K562 (cell line): ENCODE measurements around the gene FRMPD2. TPM values are rescaled to one million over a fixed set of nuclear protein-coding genes. Genes with fewer than 3 reads are reported as not detected.

ENCODE experiments used
- CC2D1A ChIP-seq: fragments of 450-650 bp; IDR thresholded peaks from 2 replicates; pipeline ENCODE4 v1.6.1; 2017; ENCODE audit warnings: mild to moderate bottlenecking
- CREM ChIP-seq: IDR thresholded peaks from 2 replicates; pipeline ENCODE4 v1.6.1; 2014; ENCODE audit warnings: antibody characterized with exemption, low read depth
- CSDE1 ChIP-seq, 2 experiments: fragments of 450-650 bp; IDR thresholded peaks; 2 replicates each; pipeline ENCODE4 v1.6.1; 2016; ENCODE audit warnings: mild to moderate bottlenecking in 1 of 2
- GABPB1 ChIP-seq: sonication (generic); formaldehyde crosslinking; IDR thresholded peaks from 2 replicates; pipeline ENCODE4 v1.8.0; 2022; ENCODE audit warnings: mild to moderate bottlenecking, missing genetic modification reagents
- HCFC1 ChIP-seq: IDR thresholded peaks from 2 replicates; pipeline ENCODE4 v1.6.1; 2012; ENCODE audit warnings: low read depth, low read length, improper control_type of control experiment
- HMG20A ChIP-seq: fragments of 450-650 bp; formaldehyde crosslinking; conservative IDR thresholded peaks from 2 replicates; pipeline ENCODE4 v1.4.0; 2020; ENCODE audit warnings: mild to moderate bottlenecking, mixed read lengths
- HNRNPH1 ChIP-seq: fragments of 200-400 bp; formaldehyde crosslinking; optimal IDR thresholded peaks from 2 replicates; pipeline ENCODE3; 2017; ENCODE audit warnings: low read depth, mild to moderate bottlenecking, low read length, moderate library complexity
- JUND ChIP-seq, 2 experiments: IDR thresholded peaks; 2 replicates in 1 of 2; 3 replicates in 1 of 2; pipeline ENCODE4 v1.6.1; 2011; ENCODE audit warnings: borderline replicate concordance in 2 of 2, low read depth in 2 of 2, low read length in 2 of 2, improper control_type of control experiment in 1 of 2, missing biosample characterization in 1 of 2, missing genetic modification characterization in 1 of 2, missing genetic modification reagents in 1 of 2
- MEIS2 ChIP-seq: fragments of 450-650 bp; IDR thresholded peaks from 2 replicates; pipeline ENCODE4 v1.6.1; 2014; ENCODE audit warnings: mild to moderate bottlenecking; ENCODE audit not compliant: partially characterized antibody
- NFIC ChIP-seq: fragments of 450-650 bp; IDR thresholded peaks from 2 replicates; pipeline ENCODE4 v1.6.1; 2017; ENCODE audit warnings: mild to moderate bottlenecking, inconsistent platforms
- PPARD ChIP-seq: fragments of 250-450 bp; sonication (Bioruptor Pico); IDR thresholded peaks from 2 replicates; pipeline ENCODE4 v1.8.0; 2022; ENCODE audit warnings: inconsistent platforms, mild to moderate bottlenecking, moderate library complexity
- RAD21 ChIP-seq, 2 experiments: fragments of 250-450 bp in 1 of 2; fragments of 450-650 bp in 1 of 2; sonication (Bioruptor Pico) in 1 of 2; formaldehyde crosslinking in 1 of 2; IDR thresholded peaks in 1 of 2; conservative IDR thresholded peaks in 1 of 2; 2 replicates each; pipeline versions ENCODE4 v1.4.0 to v1.8.0; 2020 to 2022; ENCODE audit warnings: mild to moderate bottlenecking in 2 of 2, moderate library complexity in 1 of 2
- RCOR1 ChIP-seq, 2 experiments: IDR thresholded peaks; 2 replicates each; pipeline ENCODE4 v1.6.1; 2012; ENCODE audit warnings: low read depth in 2 of 2, low read length in 2 of 2, borderline replicate concordance in 1 of 2, improper control_type of control experiment in 1 of 2
- RFX1 ChIP-seq: fragments of 450-650 bp; IDR thresholded peaks from 2 replicates; pipeline ENCODE4 v1.6.1; 2016; ENCODE audit warnings: mild to moderate bottlenecking, moderate library complexity
- SIX5 ChIP-seq, 2 experiments: IDR thresholded peaks; 2 replicates each; pipeline ENCODE4 v1.6.1; 2011; ENCODE audit warnings: low read length in 2 of 2, borderline replicate concordance in 1 of 2, low read depth in 1 of 2, mild to moderate bottlenecking in 1 of 2, moderate library complexity in 1 of 2; ENCODE audit not compliant: insufficient read depth in 1 of 2
- TAL1 ChIP-seq: fragments of 450-650 bp; IDR thresholded peaks from 2 replicates; pipeline ENCODE4 v1.6.1; 2016; ENCODE audit warnings: mild to moderate bottlenecking
- TBL1XR1 ChIP-seq, 2 experiments: IDR thresholded peaks; 2 replicates each; pipeline ENCODE4 v1.6.1; 2012; ENCODE audit warnings: improper control_type of control experiment in 2 of 2, low read length in 2 of 2, mild to moderate bottlenecking in 1 of 2
- YY1 ChIP-seq, 3 experiments: IDR thresholded peaks; 2 replicates each; pipeline ENCODE4 v1.6.1; 2011; ENCODE audit warnings: low read length in 2 of 3, mild to moderate bottlenecking in 2 of 3, moderate library complexity in 2 of 3, borderline replicate concordance in 1 of 3, control low read depth in 1 of 3, low read depth in 1 of 3; ENCODE audit not compliant: insufficient read depth in 3 of 3, insufficient replicate concordance in 2 of 3, control insufficient read depth in 1 of 3, insufficient read length in 1 of 3; ENCODE audit errors: extremely low read depth in 1 of 3
- ZEB2 ChIP-seq: fragments of 450-650 bp; IDR thresholded peaks from 2 replicates; pipeline ENCODE4 v1.6.1; 2016
- ZNF347 ChIP-seq: fragments of 450-650 bp; formaldehyde crosslinking; IDR thresholded peaks from 2 replicates; pipeline ENCODE4 v1.4.0; 2020; ENCODE audit warnings: low read depth, mild to moderate bottlenecking, moderate library complexity
- ZNF584 ChIP-seq: fragments of 200-800 bp; sonication (Bioruptor generic); IDR thresholded peaks from 2 replicates; pipeline ENCODE4 v1.6.1; 2016; ENCODE audit warnings: low read depth, mild to moderate bottlenecking, missing genetic modification characterization, missing compliant biosample characterization
- polyA plus RNA-seq, 8 experiments: library from polyadenylated mRNA; depleted of rRNA in 4 of 8; stranded (reverse) in 5 of 8; unstranded in 3 of 8; fragments of >200 nt; fragmentation: Nextera tagmentation in 2 of 8; fragmentation: Illumina TruSeq in 1 of 8; extraction: Ambion mirVana in 2 of 8; extraction: Trizol in 1 of 8; gene quantifications; 2 replicates each; pipeline versions ENCODE4 v1.2.1 to v1.2.3, GENCODE V29; 2011 to 2014; ENCODE audit warnings: inconsistent platforms in 1 of 8, missing spikeins in 1 of 8
- total RNA-seq, 7 experiments: library from RNA; depleted of rRNA in 6 of 7; stranded (reverse); fragments of >200 nt in 6 of 7; fragmentation: Illumina TruSeq in 2 of 7; extraction: Trizol in 2 of 7; gene quantifications; 2 replicates each; pipeline versions ENCODE4 v1.2.1 to v1.2.3, GENCODE V29; 2011 to 2021; ENCODE audit warnings: low replicate concordance in 1 of 7
- TF ChIP-seq, protein P1 (sequence below), 3 experiments: IDR thresholded peaks in 2 of 3; conservative IDR thresholded peaks in 1 of 3; 2 replicates each; pipeline ENCODE4 v1.5.1; 2011 to 2012; ENCODE audit warnings: low read length in 3 of 3, mild to moderate bottlenecking in 3 of 3, control low read depth in 2 of 3, improper control_type of control experiment in 1 of 3, inconsistent platforms in 1 of 3, low read depth in 1 of 3, mixed read lengths in 1 of 3, moderate library complexity in 1 of 3; ENCODE audit not compliant: insufficient read depth in 2 of 3
- TF ChIP-seq, protein P2 (sequence below): fragments of 450-650 bp; IDR thresholded peaks from 2 replicates; pipeline ENCODE4 v1.6.1; 2016; ENCODE audit warnings: antibody characterized with exemption

The FRMPD2 gene
- total and polyA plus RNA-seq, 9 of the 15 experiments (the other 6 are each of a cell fraction or from before 2014, with no cell fraction given), result 0.12 to 0.95 (median 0.33) TPM

DNA sequence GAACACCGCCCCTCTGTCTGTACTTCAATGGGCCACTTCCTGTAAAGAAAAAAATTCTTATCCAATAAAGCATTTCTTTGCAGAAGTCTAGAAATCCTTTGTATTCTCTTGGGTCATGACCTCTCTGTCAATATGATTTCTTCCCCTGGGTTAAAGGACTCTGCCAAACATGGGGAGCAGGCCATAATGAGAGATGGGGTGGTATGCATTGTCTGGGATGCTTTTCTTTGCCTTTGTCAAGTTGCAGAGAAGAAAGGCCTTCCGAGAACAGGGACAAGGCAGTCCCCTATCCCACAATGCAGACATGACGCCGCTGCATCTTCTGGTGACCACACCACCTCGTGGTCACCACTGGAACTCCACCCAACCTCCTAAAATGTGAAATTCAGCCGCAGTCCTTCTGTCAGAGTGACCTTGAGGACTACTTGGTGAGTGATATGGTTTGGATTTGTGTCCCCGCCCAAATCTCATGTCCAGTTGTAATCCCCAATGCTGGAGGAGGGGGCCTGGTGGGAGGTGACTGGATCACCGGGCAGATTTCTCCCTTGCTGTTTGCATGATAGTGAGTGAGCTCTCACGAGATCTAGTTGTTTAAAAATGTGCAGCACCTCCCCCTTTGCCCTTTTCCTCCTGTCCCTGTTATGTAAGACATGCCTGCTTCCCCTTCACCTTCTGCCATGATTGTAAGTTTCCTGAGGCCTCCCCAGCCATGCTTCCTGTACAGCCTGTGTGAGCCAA is 15.2 kb upstream of the FRMPD2 start (continued):
- TF ChIP-seq, protein P1, sequence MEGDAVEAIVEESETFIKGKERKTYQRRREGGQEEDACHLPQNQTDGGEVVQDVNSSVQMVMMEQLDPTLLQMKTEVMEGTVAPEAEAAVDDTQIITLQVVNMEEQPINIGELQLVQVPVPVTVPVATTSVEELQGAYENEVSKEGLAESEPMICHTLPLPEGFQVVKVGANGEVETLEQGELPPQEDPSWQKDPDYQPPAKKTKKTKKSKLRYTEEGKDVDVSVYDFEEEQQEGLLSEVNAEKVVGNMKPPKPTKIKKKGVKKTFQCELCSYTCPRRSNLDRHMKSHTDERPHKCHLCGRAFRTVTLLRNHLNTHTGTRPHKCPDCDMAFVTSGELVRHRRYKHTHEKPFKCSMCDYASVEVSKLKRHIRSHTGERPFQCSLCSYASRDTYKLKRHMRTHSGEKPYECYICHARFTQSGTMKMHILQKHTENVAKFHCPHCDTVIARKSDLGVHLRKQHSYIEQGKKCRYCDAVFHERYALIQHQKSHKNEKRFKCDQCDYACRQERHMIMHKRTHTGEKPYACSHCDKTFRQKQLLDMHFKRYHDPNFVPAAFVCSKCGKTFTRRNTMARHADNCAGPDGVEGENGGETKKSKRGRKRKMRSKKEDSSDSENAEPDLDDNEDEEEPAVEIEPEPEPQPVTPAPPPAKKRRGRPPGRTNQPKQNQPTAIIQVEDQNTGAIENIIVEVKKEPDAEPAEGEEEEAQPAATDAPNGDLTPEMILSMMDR (IDR thresholded peaks at IDR 0.05 in 2 of 3, conservative IDR thresholded peaks at IDR 0.05 in 1 of 3; ENCODE audit: insufficient read depth in 2 of 3, low read depth in 1 of 3, low read length in 3 of 3), result peak; percentile 88 to 95 (median 90)
- TF ChIP-seq YY1 (IDR thresholded peaks at IDR 0.05; ENCODE audit: borderline replicate concordance in 1 of 3, control insufficient read depth in 1 of 3, extremely low read depth in 1 of 3, insufficient read depth in 3 of 3, insufficient read length in 1 of 3, insufficient replicate concordance in 2 of 3, low read depth in 1 of 3, low read length in 2 of 3) (peak in 1 of 3 experiments; percentile 21), CC2D1A (0 out of 2 replicates have a peak, but pooled peaks have one; percentile 38), TAL1 (no peak), ZNF584 (CRISPR knock-in tag) (no peak), HMG20A (CRISPR knock-in tag) (no peak), RAD21 (CRISPR knock-in tag; conservative IDR thresholded peaks at IDR 0.05 in 1 of 2, IDR thresholded peaks at IDR 0.05 in 1 of 2) (peak; percentile 45 to 79), ZNF347 (CRISPR knock-in tag) (no peak), ZEB2 (0 out of 2 replicates have a peak, but pooled peaks have one; percentile 16), JUND (IDR thresholded peaks at IDR 0.05; ENCODE audit: borderline replicate concordance, low read depth, low read length) (peak; percentile 59), JUND (tag; IDR thresholded peaks at IDR 0.05; ENCODE audit: borderline replicate concordance, low read depth, low read length) (no peak; the same call in 2 of the 3 replicates), MEIS2 (peak; percentile 84), RFX1 (no peak), CREM (peak; percentile 46; the same call in 1 of the 2 replicates), SIX5 (IDR thresholded peaks at IDR 0.05; ENCODE audit: borderline replicate concordance in 1 of 2, insufficient read depth in 1 of 2, low read depth in 1 of 2, low read length in 2 of 2) (no peak), HCFC1 (peak; percentile 25; the same call in 1 of the 2 replicates), HNRNPH1 (no peak), CSDE1 (IDR thresholded peaks at IDR 0.05) (no peak), PPARD (no peak), TBL1XR1 (IDR thresholded peaks at IDR 0.05; ENCODE audit: low read length in 2 of 2) (peak in 1 of 2 experiments; percentile 41; a peak in 1 of 4 replicates), RCOR1 (IDR thresholded peaks at IDR 0.05; ENCODE audit: borderline replicate concordance in 1 of 2, low read depth in 2 of 2, low read length in 2 of 2) (peak in 1 of 2 experiments; percentile 65; a peak in 1 of 4 replicates), GABPB1 (CRISPR knock-in tag) (no peak), NFIC (no peak)
- TF ChIP-seq, protein P2, sequence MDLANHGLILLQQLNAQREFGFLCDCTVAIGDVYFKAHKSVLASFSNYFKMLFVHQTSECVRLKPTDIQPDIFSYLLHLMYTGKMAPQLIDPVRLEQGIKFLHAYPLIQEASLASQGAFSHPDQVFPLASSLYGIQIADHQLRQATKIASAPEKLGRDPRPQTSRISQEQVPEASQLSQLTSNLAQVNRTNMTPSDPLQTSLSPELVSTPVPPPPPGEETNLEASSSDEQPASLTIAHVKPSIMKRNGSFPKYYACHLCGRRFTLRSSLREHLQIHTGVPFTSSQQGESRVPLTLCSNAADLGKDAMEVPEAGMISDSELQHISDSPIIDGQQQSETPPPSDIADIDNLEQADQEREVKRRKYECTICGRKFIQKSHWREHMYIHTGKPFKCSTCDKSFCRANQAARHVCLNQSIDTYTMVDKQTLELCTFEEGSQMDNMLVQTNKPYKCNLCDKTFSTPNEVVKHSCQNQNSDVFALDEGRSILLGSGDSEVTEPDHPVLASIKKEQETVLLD, result no peak
